Ovary (tissue), 9 donors: ENCODE data around the gene SMAD2. TPM values are rescaled to one million over a fixed set of nuclear protein-coding genes. Genes with fewer than 3 reads are reported as not detected.

Source experiments
- DNase-seq, 5 donors: peaks; one replicate each; pipeline ENCODE4 v3.0.0-alpha.2; 2019 to 2020
- H3K27ac ChIP-seq, 2 donors: fragments of 200-600 bp; one replicate each; pipeline versions ENCODE4 v1.5.1 to v1.8.0; 2019 to 2022
- H3K27me3 ChIP-seq: fragments of 200-600 bp; one replicate; pipeline ENCODE4 v1.8.0; 2022
- H3K36me3 ChIP-seq: fragments of 200-600 bp; sonication (generic); one replicate; pipeline ENCODE4 v1.5.1; 2019
- H3K4me1 ChIP-seq: one replicate; pipeline ENCODE4 v1.8.1; 2013; ENCODE audit warnings: mild to moderate bottlenecking, moderate library complexity; ENCODE audit not compliant: insufficient read depth
- H3K4me3 ChIP-seq: fragments of 200-600 bp; sonication (generic); one replicate; pipeline ENCODE4 v1.5.1; 2017
- H3K9me3 ChIP-seq, 2 donors: fragments of 200-600 bp in 1 of 2; sonication (generic) in 1 of 2; one replicate each; pipeline versions ENCODE4 v1.5.1 to v1.8.1; 2013 to 2019; ENCODE audit warnings: mild to moderate bottlenecking in 1 of 2, moderate library complexity in 1 of 2
- EP300 ChIP-seq: sonication (generic); formaldehyde crosslinking; IDR thresholded peaks from one replicate; pipeline ENCODE4 v1.6.1; 2017; ENCODE audit warnings: antibody characterized with exemption
- POLR2A ChIP-seq: fragments of 450-650 bp; IDR thresholded peaks from one replicate; pipeline ENCODE4 v1.6.1; 2017; ENCODE audit warnings: antibody characterized with exemption, mild to moderate bottlenecking, moderate library complexity
- WGBS, 3 donors: extraction: QIAGEN DNeasy Blood & Tissue Kit in 1 of 3; methylation state at CpG; one replicate each; pipeline versions ENCODE4 v1.1.5 to v1.1.7; 2013 to 2017; 5-methylcytosine and 5-hydroxymethylcytosine counted together
- intact Hi-C, 4 donors: fragments of 100-400 bp; cut with DNase I; formaldehyde crosslinking; loops; one replicate each; pipeline versions ENCODE4 v1.11.0 to v1.15.1; 2022 to 2023
- polyA plus RNA-seq, 2 donors: library from polyadenylated mRNA; stranded (reverse); fragments of 200-250 nt in 1 of 2; fragments of 350-450 nt in 1 of 2; fragmentation: Illumina TruSeq in 1 of 2; extraction: RNeasy Lipid Tissue Mini Kit (QIAGEN cat#74804) in 1 of 2; gene quantifications; one replicate each; pipeline ENCODE4 v1.2.3, GENCODE V29; 2013 to 2014
- total RNA-seq, 7 donors: library from RNA; depleted of rRNA in 2 of 7; stranded (reverse); fragments of >200 nt in 2 of 7; fragmentation: NEBNext Ultra II Directional in 3 of 7; extraction: Animal tissue kit (Norgen Biotek cat#: 25700) in 3 of 7; gene quantifications; one replicate each; pipeline versions ENCODE4 v1.1.0 to v1.2.4, GENCODE V29; 2016 to 2023
- TF ChIP-seq, protein P1 (sequence below), 3 donors: fragments of 450-650 bp in 2 of 3; fragments of 200-600 bp in 1 of 3; IDR thresholded peaks; one replicate each; pipeline versions ENCODE4 v1.5.1 to v1.8.0; 2016 to 2022; ENCODE audit warnings: antibody characterized with exemption in 3 of 3, mild to moderate bottlenecking in 1 of 3
- donor health status: DM: no; HTN: no; CAD: no; lungs with moderate emphysema.
- donor health status: DM: no; HTN: no; CAD: no.
- donor health status: Bipolar disorder and iron deficiency.
- donor health status: DM: yes; HTN: yes; CAD: no.
- donor health status: DM: no; HTN: no; CAD: no.
- donor health status: DM: yes; HTN: yes; CAD: no.

SMAD2 gene
- total and polyA plus RNA-seq, 9 donors, result 27.9 to 160 (median 130) TPM

DNA sequence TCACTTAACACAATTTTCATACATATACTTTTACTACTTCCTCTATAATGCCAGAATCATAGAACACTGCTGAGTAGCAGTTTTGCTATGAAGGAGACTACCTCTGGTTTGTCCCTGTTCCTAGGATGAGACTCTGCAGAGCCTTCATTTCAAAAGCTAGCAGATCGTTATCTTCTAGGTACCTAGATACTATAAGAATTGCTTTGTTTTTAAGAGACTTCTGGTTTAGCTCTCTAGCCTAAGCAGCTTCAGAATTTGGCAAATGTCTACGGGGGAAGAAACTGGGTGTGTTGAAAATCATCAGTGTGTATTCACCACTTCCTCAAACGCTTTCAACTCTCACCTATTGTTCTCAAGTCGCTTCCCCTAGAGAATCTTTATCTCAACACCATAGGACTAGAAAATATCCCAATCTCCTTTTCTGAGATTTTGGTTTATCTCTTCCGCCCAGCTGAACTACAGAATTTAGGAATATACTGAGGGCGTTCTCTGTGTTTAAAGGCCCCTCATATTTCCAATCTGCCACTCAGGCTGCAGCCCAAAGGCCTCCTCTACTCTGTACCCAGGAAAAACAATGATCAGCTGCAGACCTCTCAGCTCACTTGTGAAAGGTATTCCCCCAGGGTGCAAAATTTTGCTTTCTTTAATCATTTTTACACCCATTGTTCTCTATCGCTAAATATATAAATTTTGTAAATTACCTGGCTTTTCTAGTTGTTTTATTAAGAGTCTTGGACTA, 28.7 kb downstream of the SMAD2 start:
- Histone ChIP-seq H3K27me3 (no peaks in the 10 kb centered on the region), H3K4me1 (no peaks in the 10 kb centered on the region), H3K9me3 (no peaks in the 10 kb centered on the region), H3K36me3 (no peaks in the 10 kb centered on the region), H3K4me3 (no peak overlapping the region), H3K27ac (no peak overlapping the region)
- intact Hi-C loops, result loop anchor here in 1 of 4 donors (2.0 kb wide), 1 partner anchor 15 kb away; no protein-coding TSS in a partner anchor
- no peak for DNase-seq
- 87 to 92% (median 91%) methylated on average over 7 of the region's 7 CpGs for WGBS, 3 donors
- TF ChIP-seq POLR2A (no peak), EP300 (no peak)
- TF ChIP-seq, protein P1, sequence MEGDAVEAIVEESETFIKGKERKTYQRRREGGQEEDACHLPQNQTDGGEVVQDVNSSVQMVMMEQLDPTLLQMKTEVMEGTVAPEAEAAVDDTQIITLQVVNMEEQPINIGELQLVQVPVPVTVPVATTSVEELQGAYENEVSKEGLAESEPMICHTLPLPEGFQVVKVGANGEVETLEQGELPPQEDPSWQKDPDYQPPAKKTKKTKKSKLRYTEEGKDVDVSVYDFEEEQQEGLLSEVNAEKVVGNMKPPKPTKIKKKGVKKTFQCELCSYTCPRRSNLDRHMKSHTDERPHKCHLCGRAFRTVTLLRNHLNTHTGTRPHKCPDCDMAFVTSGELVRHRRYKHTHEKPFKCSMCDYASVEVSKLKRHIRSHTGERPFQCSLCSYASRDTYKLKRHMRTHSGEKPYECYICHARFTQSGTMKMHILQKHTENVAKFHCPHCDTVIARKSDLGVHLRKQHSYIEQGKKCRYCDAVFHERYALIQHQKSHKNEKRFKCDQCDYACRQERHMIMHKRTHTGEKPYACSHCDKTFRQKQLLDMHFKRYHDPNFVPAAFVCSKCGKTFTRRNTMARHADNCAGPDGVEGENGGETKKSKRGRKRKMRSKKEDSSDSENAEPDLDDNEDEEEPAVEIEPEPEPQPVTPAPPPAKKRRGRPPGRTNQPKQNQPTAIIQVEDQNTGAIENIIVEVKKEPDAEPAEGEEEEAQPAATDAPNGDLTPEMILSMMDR (IDR thresholded peaks at IDR 0.05), result no peak

DNA sequence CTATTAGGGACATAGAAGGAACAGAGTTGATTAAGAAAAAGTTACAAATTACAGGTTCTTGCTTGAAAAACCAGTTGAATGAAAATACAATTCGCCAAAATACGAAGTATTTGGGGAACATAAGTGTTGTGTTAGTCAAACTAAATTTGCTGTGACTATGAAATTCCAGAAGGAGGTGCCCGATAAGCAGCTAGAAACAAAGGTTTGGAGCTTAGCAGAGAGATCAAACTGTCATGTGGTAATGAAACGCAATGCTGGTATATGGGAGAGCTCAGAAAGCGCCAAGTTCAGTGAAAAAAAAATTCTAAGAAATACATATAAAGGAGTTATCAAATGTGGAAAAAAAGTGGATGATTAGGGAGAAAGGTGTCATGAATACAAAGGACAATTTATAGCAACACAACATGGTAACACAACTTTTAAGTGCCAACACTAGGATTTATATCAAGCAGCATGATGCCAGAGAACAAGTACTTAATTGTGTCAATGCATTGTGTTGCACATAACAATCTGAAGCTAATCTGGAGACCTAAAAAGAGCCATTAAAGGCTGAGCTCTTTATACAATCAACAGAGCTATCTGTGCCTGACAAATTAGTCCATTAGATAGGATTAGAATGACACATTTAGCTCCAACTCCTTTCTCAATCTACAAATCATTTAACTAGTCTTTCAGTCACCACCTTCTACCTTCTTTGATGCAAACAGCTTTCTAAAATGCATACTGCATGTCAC, 31.2 kb downstream of the SMAD2 start:
- Histone ChIP-seq H3K27me3 (no peaks in the 10 kb centered on the region), H3K27ac (no peak overlapping the region), H3K4me3 (no peak overlapping the region), H3K9me3 (no peaks in the 10 kb centered on the region), H3K36me3 (no peaks in the 10 kb centered on the region), H3K4me1 (no peaks in the 10 kb centered on the region)
- no peak for DNase-seq
- 89 to 95% (median 92%) methylated on average over 5 of the region's 5 CpGs for WGBS, 3 donors
- intact Hi-C loops, result no loop called here
- TF ChIP-seq POLR2A, result no peak
- TF ChIP-seq, protein P1 (IDR thresholded peaks at IDR 0.05), result no peak
- TF ChIP-seq EP300, result no peak

DNA sequence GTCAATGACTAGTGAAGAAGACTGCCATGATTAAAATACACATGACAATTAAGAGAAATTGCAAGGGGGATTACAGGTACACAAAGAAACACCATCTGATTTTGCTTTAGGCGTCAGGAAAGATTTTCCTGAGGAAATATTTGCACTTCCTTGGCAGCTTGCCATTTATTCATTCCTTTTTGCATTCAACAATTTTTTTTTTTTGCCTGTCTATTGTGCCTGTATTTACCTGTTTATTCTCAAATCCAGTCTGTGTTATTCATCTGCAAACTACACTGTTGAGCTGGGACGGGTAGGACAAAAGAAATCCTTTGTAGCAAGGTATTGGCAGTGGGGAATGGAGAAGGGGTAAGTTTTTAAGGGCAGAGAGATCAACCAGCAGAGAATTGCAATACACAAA, 31.8 kb downstream of the SMAD2 start:
- Histone ChIP-seq H3K9me3 (no peaks in the 10 kb centered on the region), H3K4me3 (no peak overlapping the region), H3K4me1 (no peaks in the 10 kb centered on the region), H3K27me3 (no peaks in the 10 kb centered on the region), H3K27ac (no peak overlapping the region), H3K36me3 (no peaks in the 10 kb centered on the region)
- intact Hi-C loops, result no loop called here
- TF ChIP-seq POLR2A (no peak), EP300 (no peak)
- TF ChIP-seq, protein P1 (IDR thresholded peaks at IDR 0.05), result no peak
- WGBS, 3 donors, result 68 to 78% (median 71%) methylated on average over 2 of the region's 2 CpGs
- DNase-seq, result no peak

DNA sequence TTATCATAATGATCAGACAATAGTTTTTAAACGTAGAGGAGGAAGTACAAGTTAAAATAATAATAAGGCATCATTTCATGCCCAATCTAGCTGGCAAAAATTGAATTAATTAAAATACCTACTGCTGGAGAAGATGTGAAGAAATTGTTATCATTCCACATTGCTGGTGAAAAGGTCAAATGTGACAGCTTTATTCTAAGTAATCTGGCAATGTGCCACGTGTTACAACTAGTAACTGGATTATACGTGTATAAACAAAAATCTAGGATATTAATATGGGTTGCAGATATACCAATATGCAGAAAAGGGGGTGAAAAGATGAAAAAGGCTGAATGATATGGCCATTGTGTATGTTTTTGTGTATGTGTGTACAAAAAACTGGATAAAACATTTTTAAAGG, 32.4 kb downstream of the SMAD2 start:
- no peak overlapping the region for H3K27ac ChIP-seq
- 38 to 51% (median 46%) methylated on average over 3 of the region's 3 CpGs for WGBS, 3 donors
- H3K36me3 ChIP-seq, result no peaks in the 10 kb centered on the region
- TF ChIP-seq EP300, result no peak
- TF ChIP-seq, protein P1 (IDR thresholded peaks at IDR 0.05), result no peak
- intact Hi-C loops, result no loop called here
- no peaks in the 10 kb centered on the region for H3K27me3 ChIP-seq
- no peak overlapping the region for H3K4me3 ChIP-seq
- no peak for DNase-seq
- no peaks in the 10 kb centered on the region for H3K4me1 ChIP-seq
- H3K9me3 ChIP-seq, result no peaks in the 10 kb centered on the region
